Tibial nerve (tissue), 4 donors: Measurements from ENCODE around the gene CSTF2. TPM values are rescaled to one million over a fixed set of nuclear protein-coding genes. Genes with fewer than 3 reads are reported as not detected.

Experiments
- DNase-seq, 2 donors: peaks; one replicate each; pipeline ENCODE4 v3.0.0-alpha.2; 2019; ENCODE audit warnings: low spot score in 2 of 2
- H3K27ac ChIP-seq, 4 donors: fragments of 200-600 bp; sonication (generic) in 3 of 4; one replicate each; pipeline ENCODE4 v1.5.1; 2017 to 2019; ENCODE audit warnings: mild to moderate bottlenecking in 1 of 4
- H3K27me3 ChIP-seq, 2 donors: fragments of 200-600 bp; sonication (generic) in 1 of 2; one replicate each; pipeline versions ENCODE4 v1.5.1 to v1.6.0; 2017 to 2019
- H3K36me3 ChIP-seq, 3 donors: fragments of 200-600 bp; sonication (generic); one replicate each; pipeline ENCODE4 v1.5.1; 2018 to 2019
- H3K4me1 ChIP-seq, 4 donors: fragments of 200-600 bp; sonication (generic) in 3 of 4; one replicate each; pipeline ENCODE4 v1.5.1; 2017 to 2019
- H3K4me3 ChIP-seq, 4 donors: fragments of 200-600 bp; sonication (generic) in 3 of 4; one replicate each; pipeline ENCODE4 v1.5.1; 2017 to 2019; ENCODE audit warnings: mild to moderate bottlenecking in 1 of 4, moderate library complexity in 1 of 4
- H3K9me3 ChIP-seq, 4 donors: fragments of 200-600 bp; sonication (generic) in 3 of 4; one replicate each; pipeline ENCODE4 v1.5.1; 2017 to 2019
- EP300 ChIP-seq, 2 donors: sonication (generic); formaldehyde crosslinking; IDR thresholded peaks; one replicate each; pipeline ENCODE4 v1.6.1; 2017; ENCODE audit warnings: antibody characterized with exemption in 2 of 2, mild to moderate bottlenecking in 1 of 2
- POLR2A ChIP-seq, 2 donors: fragments of 450-650 bp; IDR thresholded peaks; one replicate each; pipeline ENCODE4 v1.6.1; 2017; ENCODE audit warnings: antibody characterized with exemption in 2 of 2, mild to moderate bottlenecking in 2 of 2, moderate library complexity in 2 of 2
- WGBS, 2 donors: methylation state at CpG; one replicate each; pipeline ENCODE4 v1.1.5; 2018; 5-methylcytosine and 5-hydroxymethylcytosine counted together
- small RNA-seq: library from RNA; depleted of rRNA; stranded (forward); fragments of <200 nt; gene quantifications from one replicate; pipeline ENCODE3, GENCODE V24; 2016
- total RNA-seq, 4 donors: library from RNA; depleted of rRNA; stranded (reverse); fragments of >200 nt; gene quantifications; one replicate each; pipeline ENCODE4 v1.1.0, GENCODE V29; 2016
- TF ChIP-seq, protein P1 (sequence below), 5 experiments: fragments of 200-600 bp in 3 of 5; fragments of 450-650 bp in 2 of 5; sonication (generic) in 3 of 5; IDR thresholded peaks; one replicate each; pipeline ENCODE4 v1.5.1; 2016 to 2019; ENCODE audit warnings: antibody characterized with exemption in 5 of 5, mild to moderate bottlenecking in 3 of 5, moderate library complexity in 2 of 5

The CSTF2 gene
- total RNA-seq, 4 donors from 2014 or later = 5.7 to 17.7 (median 14.2) TPM

GRCh38 chrX:100871594-100872560, 51.7 kb downstream of the CSTF2 start:
- Histone ChIP-seq H3K36me3 (no peaks in the 10 kb centered on the region), H3K4me3 (no peak overlapping the region), H3K27ac (no peak overlapping the region), H3K4me1 (no peaks in the 10 kb centered on the region), H3K27me3 (peaks cover 0 to 17% of the 10 kb centered on the region in 2 donors), H3K9me3 (no peaks in the 10 kb centered on the region)
- WGBS, 2 donors = 66 to 79% methylated on average over 9 of the region's 9 CpGs
- TF ChIP-seq POLR2A (IDR thresholded peaks at IDR 0.05) (no peak), EP300 (IDR thresholded peaks at IDR 0.05) (no peak)
- TF ChIP-seq, protein P1, sequence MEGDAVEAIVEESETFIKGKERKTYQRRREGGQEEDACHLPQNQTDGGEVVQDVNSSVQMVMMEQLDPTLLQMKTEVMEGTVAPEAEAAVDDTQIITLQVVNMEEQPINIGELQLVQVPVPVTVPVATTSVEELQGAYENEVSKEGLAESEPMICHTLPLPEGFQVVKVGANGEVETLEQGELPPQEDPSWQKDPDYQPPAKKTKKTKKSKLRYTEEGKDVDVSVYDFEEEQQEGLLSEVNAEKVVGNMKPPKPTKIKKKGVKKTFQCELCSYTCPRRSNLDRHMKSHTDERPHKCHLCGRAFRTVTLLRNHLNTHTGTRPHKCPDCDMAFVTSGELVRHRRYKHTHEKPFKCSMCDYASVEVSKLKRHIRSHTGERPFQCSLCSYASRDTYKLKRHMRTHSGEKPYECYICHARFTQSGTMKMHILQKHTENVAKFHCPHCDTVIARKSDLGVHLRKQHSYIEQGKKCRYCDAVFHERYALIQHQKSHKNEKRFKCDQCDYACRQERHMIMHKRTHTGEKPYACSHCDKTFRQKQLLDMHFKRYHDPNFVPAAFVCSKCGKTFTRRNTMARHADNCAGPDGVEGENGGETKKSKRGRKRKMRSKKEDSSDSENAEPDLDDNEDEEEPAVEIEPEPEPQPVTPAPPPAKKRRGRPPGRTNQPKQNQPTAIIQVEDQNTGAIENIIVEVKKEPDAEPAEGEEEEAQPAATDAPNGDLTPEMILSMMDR (IDR thresholded peaks at IDR 0.05) = no peak
- no peak for DNase-seq

DNA sequence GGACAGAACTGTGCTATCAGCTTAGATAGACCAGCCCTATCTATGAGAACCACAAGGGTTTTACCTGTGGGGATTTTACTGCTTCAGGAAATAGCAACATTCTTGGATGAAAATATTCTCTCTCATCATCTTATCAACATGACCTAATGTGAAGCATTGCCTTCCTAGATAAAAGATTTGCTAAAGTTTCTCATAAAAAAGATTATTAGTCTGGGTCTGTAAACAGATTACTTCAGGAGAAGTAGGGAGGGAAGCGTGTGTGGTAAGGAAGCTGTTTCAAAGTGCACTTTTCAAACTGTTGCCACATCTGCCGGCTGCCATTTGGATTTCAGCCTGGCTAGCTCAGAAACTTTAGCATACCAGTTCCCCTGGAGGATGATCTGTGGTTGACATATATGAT, 54.1 kb downstream of the CSTF2 start, which contains the start of gene NOX1:
NOX1 (minus strand) TSS at position 35 of the 400 bp plus-strand sequence. CDS start 220 bp downstream, outside the sequence.
- H3K27ac ChIP-seq = no peak within 1 kb of the TSS
- 62 to 69% methylated on average over 2 of the region's 2 CpGs for WGBS, 2 donors
- no peaks in the 10 kb centered on the region for H3K9me3 ChIP-seq
- H3K36me3 ChIP-seq = no peaks in the 10 kb centered on the region
- H3K27me3 ChIP-seq = peaks cover 0 to 17% of the 10 kb centered on the region in 2 donors
- TF ChIP-seq, protein P1 (IDR thresholded peaks at IDR 0.05) = no peak
- TF ChIP-seq POLR2A (IDR thresholded peaks at IDR 0.05) (no peak), EP300 (IDR thresholded peaks at IDR 0.05) (no peak)
- H3K4me1 ChIP-seq = no peaks in the 10 kb centered on the region
- H3K4me3 ChIP-seq = no peak within 1 kb of the TSS
- no peak for DNase-seq

- H3K27ac ChIP-seq = no peak overlapping the region
- H3K27me3 ChIP-seq = peaks cover 0 to 7% of the 10 kb centered on the region in 2 donors
- TF ChIP-seq, protein P1 (IDR thresholded peaks at IDR 0.05) = no peak
- no peak for TF ChIP-seq EP300 (IDR thresholded peaks at IDR 0.05)
- no peak for TF ChIP-seq POLR2A (IDR thresholded peaks at IDR 0.05)
- no peak overlapping the region for H3K4me3 ChIP-seq
- H3K9me3 ChIP-seq = no peaks in the 10 kb centered on the region
- no peaks in the 10 kb centered on the region for H3K36me3 ChIP-seq
- whole genome bisulfite sequencing, 2 donors = 81 to 92% methylated on average over 1 to 2 of the region's 2 CpGs
- DNase-seq = no peak
- no peaks in the 10 kb centered on the region for H3K4me1 ChIP-seq
Observed at GRCh38 chrX:100880368-100880767, 60.2 kb downstream of the CSTF2 start.

GRCh38 chrX:100883654-100884053, 63.5 kb downstream of the CSTF2 start:
- H3K9me3 ChIP-seq = no peaks in the 10 kb centered on the region
- DNase-seq = no peak
- no peaks in the 10 kb centered on the region for H3K36me3 ChIP-seq
- no peak overlapping the region for H3K4me3 ChIP-seq
- TF ChIP-seq EP300 (IDR thresholded peaks at IDR 0.05) (no peak), POLR2A (IDR thresholded peaks at IDR 0.05) (no peak)
- TF ChIP-seq, protein P1 (IDR thresholded peaks at IDR 0.05) = no peak
- WGBS, 2 donors = 48 to 51% methylated on average over 4 of the region's 4 CpGs
- no peaks in the 10 kb centered on the region for H3K4me1 ChIP-seq
- H3K27ac ChIP-seq = no peak overlapping the region
- peaks cover 0 to 3% of the 10 kb centered on the region in 2 donors for H3K27me3 ChIP-seq

Small RNA genes lying within 50 kb of the gene (small RNA-seq; reads per million reads assigned to genes)
- gene RF00411 = not detected

Other genes with a start within 250 kb of the CSTF2 start
- 1 to 10 TPM in 1 of 4 donors, not detected in 3; 1.8 TPM for gene TNMD, start 235.5 kb upstream of the CSTF2 start, total RNA-seq
- gene TSPAN6, start 183.6 kb upstream of the CSTF2 start, total RNA-seq = 10 to 100 TPM; 31.5 to 34.1 (median 32.5) TPM
- 10 to 100 TPM; 50.0 to 91.2 (median 56.7) TPM for gene SRPX2, start 176.2 kb upstream of the CSTF2 start, total RNA-seq
- gene SYTL4, start 88.3 kb upstream of the CSTF2 start, total RNA-seq = 100 to 1,000 TPM in 1 of 4 donors, 10 to 100 TPM in 3; 32.9 to 338 (median 52.6) TPM
- gene NOX1, start 54.0 kb downstream of the CSTF2 start, total RNA-seq = not detected
- under 1 TPM in 3 of 4 donors, not detected in 1; 0.30 to 0.84 (median 0.66) TPM for gene XKRX, start 108.5 kb downstream of the CSTF2 start, total RNA-seq
- not detected for gene ARL13A, start 149.3 kb downstream of the CSTF2 start, total RNA-seq
- 10 to 100 TPM; 14.3 to 19.0 (median 18.6) TPM for gene TRMT2B, start 231.7 kb downstream of the CSTF2 start, total RNA-seq